Measurements from ENCODE around the gene DRC3.
"Not testable (repeated sequence)": the region's sequence is repeated elsewhere in the genome, so short reads cannot be mapped to it uniquely, and the experiment has no call there.

Gene DRC3

DNA sequence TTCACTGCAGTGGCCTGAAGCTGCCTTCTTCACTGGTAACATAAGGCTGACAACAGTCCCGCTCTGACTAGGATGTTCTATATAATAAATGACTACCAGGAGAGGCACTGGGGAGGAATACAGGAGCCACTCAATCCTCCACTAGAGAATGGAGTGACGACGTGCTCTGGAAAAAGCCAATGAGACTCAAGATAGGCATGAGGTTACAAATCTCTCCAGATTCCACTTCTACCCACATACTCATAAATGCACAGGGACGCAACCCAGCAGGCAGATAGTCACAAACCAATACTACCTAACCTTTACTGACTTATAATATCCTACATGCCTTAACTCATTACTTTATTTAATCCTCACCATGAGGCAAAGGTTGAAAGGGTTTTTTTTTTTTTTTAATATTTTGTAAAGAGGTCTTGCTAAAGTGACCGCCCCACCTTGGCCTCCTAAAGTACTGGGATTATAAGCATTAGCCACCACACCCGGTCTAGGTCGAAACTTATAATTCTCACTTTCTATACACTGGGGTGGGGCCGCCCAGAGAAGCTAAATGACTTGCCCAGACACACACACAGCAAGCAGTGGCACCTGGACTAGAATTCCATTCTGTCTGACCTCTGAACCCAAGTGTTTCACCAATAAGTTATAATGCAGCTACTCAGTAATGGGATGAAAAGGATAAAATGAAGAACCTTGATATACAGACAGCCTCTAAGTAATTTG lies 34.1 kb upstream of the DRC3 start:
- Histone ChIP-seq H3K4me1 (ENCODE audit: control insufficient read depth in 1 of 2, insufficient read depth in 1 of 2, low read depth in 1 of 2, low read length in 1 of 2) (peaks cover 0 to 13% of the 10 kb centered on the region in 2 experiments), H3K4me3 (ENCODE audit: low read depth in 1 of 2, low read length in 1 of 2) (no peak overlapping the region), H3K36me3 (no peaks in the 10 kb centered on the region), H3K9me3 (no peaks in the 10 kb centered on the region), H3K27me3 (no peaks in the 10 kb centered on the region), H3K27ac (no peak overlapping the region)
- TF ChIP-seq, protein P1, sequence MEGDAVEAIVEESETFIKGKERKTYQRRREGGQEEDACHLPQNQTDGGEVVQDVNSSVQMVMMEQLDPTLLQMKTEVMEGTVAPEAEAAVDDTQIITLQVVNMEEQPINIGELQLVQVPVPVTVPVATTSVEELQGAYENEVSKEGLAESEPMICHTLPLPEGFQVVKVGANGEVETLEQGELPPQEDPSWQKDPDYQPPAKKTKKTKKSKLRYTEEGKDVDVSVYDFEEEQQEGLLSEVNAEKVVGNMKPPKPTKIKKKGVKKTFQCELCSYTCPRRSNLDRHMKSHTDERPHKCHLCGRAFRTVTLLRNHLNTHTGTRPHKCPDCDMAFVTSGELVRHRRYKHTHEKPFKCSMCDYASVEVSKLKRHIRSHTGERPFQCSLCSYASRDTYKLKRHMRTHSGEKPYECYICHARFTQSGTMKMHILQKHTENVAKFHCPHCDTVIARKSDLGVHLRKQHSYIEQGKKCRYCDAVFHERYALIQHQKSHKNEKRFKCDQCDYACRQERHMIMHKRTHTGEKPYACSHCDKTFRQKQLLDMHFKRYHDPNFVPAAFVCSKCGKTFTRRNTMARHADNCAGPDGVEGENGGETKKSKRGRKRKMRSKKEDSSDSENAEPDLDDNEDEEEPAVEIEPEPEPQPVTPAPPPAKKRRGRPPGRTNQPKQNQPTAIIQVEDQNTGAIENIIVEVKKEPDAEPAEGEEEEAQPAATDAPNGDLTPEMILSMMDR (IDR thresholded peaks at IDR 0.05): no peak

DNA sequence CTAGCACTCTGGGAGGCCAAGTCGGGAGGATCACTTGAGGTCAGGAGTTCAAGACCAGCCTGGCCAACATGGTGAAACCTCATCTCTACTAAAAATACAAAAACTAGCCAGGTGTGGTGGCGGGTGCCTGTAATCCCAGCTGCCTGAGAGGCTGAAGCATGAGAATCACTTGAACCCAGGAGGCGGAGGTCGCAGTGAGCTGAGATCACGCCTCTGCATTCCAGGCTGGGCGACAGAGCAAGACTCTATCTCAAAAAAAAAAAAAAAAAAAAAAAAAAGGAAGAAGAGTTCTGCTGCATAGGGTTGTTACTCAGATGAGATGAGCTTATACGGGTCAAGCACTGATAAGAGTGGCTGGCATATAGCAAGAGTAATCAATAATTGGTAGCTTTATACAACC lies 32.7 kb upstream of the DRC3 start:
- peaks cover 0 to 11% of the 10 kb centered on the region in 2 experiments for H3K4me1 ChIP-seq (ENCODE audit: control insufficient read depth in 1 of 2, insufficient read depth in 1 of 2, low read depth in 1 of 2, low read length in 1 of 2)
- not testable (repeated sequence) for H3K9me3 ChIP-seq; H3K27ac ChIP-seq; H3K36me3 ChIP-seq; H3K27me3 ChIP-seq; H3K4me3 ChIP-seq (ENCODE audit: low read depth in 1 of 2, low read length in 1 of 2)

DNA sequence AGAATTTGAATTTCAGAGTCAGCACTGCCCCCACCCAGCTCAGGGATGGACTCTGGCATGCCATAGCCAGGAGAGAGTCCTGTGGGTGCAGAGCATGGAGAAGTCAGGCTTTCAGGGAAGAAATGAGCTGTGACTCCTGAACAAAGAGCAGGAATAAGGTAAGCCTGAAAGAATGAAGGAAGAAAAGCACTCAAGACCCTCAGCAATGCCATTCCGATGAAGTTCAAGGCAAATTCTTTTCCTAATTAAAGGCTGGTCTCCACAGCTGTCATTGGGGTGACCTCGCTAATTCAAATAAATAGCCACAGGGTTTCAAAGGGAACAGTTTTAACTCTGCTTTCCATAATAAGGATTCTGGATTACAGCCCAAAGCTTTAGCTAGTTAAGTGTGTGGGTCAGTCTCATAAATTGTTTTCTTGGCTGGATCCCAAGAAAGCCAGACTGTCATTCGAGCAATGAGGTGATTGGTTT lies 32.2 kb upstream of the DRC3 start:
- H3K36me3 ChIP-seq: peaks cover 3% of the 10 kb centered on the region
- H3K4me3 ChIP-seq (ENCODE audit: low read depth in 1 of 2, low read length in 1 of 2): no peak overlapping the region
- H3K9me3 ChIP-seq: no peaks in the 10 kb centered on the region
- H3K27ac ChIP-seq: no peak overlapping the region
- no peaks in the 10 kb centered on the region for H3K27me3 ChIP-seq
- peaks cover 0 to 6% of the 10 kb centered on the region in 2 experiments for H3K4me1 ChIP-seq (ENCODE audit: control insufficient read depth in 1 of 2, insufficient read depth in 1 of 2, low read depth in 1 of 2, low read length in 1 of 2)
- TF ChIP-seq, protein P1 (IDR thresholded peaks at IDR 0.05): no peak

DNA sequence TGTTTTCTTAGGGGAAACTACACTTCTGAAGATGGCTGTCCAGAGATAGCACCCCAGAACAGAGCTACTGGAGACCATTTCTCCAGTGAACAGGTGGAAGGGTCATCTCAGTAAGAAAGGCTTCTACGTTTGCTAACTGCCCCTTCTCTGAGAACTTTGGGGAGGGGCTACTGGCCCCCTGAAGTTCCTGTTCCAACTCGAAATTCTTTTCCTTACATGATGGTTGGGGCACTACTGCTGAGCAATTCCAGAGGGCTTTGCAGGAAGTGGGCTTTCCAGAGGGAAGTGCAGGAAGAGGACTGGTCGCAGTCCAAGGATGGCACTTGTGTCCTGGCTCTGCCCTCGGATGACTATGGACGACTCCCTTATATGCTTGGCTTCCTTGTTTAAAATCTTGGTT lies 31.6 kb upstream of the DRC3 start:
- TF ChIP-seq, protein P1 (IDR thresholded peaks at IDR 0.05): no peak
- H3K9me3 ChIP-seq: no peaks in the 10 kb centered on the region
- H3K4me3 ChIP-seq (ENCODE audit: low read depth in 1 of 2, low read length in 1 of 2): no peak overlapping the region
- H3K4me1 ChIP-seq (ENCODE audit: control insufficient read depth in 1 of 2, insufficient read depth in 1 of 2, low read depth in 1 of 2, low read length in 1 of 2): peaks cover 0 to under 1% of the 10 kb centered on the region in 2 experiments
- H3K27ac ChIP-seq: no peak overlapping the region
- no peaks in the 10 kb centered on the region for H3K27me3 ChIP-seq
- peaks cover 3% of the 10 kb centered on the region for H3K36me3 ChIP-seq

DNA sequence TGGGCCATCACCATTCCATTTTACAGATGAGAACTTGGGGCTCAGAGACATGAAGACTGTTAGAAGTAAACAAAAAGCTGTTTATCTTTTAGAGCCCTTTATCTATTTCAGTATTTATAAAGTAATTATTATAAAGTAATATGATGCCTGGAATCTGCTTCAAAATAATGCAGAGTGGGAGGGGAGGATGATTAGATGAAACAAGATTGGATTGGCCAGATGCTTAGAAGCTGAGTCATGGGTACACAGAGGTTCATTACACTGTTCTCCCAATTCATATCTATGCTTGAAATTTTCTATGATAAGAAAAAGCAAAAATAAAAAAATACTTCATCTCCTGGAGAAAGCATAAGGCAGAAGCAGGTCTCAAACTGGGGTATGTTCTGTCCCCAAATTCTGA lies 29.8 kb upstream of the DRC3 start:
- no peak overlapping the region for H3K27ac ChIP-seq
- no peak overlapping the region for H3K4me3 ChIP-seq (ENCODE audit: low read depth in 1 of 2, low read length in 1 of 2)
- no peaks in the 10 kb centered on the region for H3K9me3 ChIP-seq
- H3K4me1 ChIP-seq (ENCODE audit: control insufficient read depth in 1 of 2, insufficient read depth in 1 of 2, low read depth in 1 of 2, low read length in 1 of 2): no peaks in the 10 kb centered on the region
- TF ChIP-seq, protein P1 (IDR thresholded peaks at IDR 0.05): no peak
- H3K27me3 ChIP-seq: no peaks in the 10 kb centered on the region
- peaks cover 3% of the 10 kb centered on the region for H3K36me3 ChIP-seq

DNA sequence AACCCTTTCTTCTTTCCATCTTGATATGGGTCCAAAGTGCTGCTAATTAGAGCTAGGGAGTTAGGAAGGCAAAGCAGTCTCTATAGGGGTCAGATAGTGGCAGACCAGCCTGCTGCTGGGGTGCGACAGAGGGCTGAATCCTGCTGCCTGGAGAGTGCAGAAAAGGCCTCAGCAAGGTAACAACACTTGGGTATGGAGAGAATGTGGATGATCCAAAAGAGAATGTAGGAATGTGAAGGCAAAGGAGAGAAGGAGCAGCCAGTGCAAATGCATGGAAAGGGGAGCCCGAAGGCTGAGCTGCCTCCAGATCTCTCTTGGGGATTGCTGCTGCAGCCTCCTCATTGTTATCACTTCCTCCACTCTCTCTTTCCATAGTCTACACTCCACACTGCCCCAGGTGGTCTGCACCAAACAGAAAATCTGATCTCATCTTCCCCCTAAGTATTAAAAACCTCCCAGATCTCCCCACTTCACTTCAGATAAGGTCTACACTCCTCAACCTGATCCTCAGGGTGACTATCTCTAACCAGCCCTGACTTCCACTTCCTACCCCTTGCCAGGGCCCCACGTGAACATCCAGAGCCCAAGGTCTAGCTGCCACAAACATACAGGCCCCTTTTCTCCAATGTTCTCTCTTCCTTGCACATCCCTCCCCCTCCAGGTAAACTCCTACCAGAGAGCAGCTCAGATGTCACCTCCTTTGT lies 29.2 kb upstream of the DRC3 start:
- peaks cover 3% of the 10 kb centered on the region for H3K36me3 ChIP-seq
- no peaks in the 10 kb centered on the region for H3K27me3 ChIP-seq
- no peak overlapping the region for H3K27ac ChIP-seq
- no peak overlapping the region for H3K4me3 ChIP-seq (ENCODE audit: low read depth in 1 of 2, low read length in 1 of 2)
- TF ChIP-seq, protein P1 (IDR thresholded peaks at IDR 0.05): no peak
- H3K4me1 ChIP-seq (ENCODE audit: control insufficient read depth in 1 of 2, insufficient read depth in 1 of 2, low read depth in 1 of 2, low read length in 1 of 2): no peaks in the 10 kb centered on the region
- H3K9me3 ChIP-seq: no peaks in the 10 kb centered on the region
